IPS-18a (cell line): ENCODE results near the gene OR51A2.

Experiments
- H3K27ac ChIP-seq: one replicate; pipeline ENCODE4 v1.5.1; 2013; ENCODE audit warnings: low read length
- H3K27me3 ChIP-seq: one replicate; pipeline ENCODE4 v1.6.1; 2013; ENCODE audit warnings: mild to moderate bottlenecking, low read length; ENCODE audit not compliant: control insufficient read depth, insufficient read depth
- H3K36me3 ChIP-seq: one replicate; pipeline ENCODE4 v1.6.1; 2013; ENCODE audit warnings: low read depth, low read length; ENCODE audit not compliant: control insufficient read depth
- H3K4me1 ChIP-seq: one replicate; pipeline ENCODE4 v1.6.1; 2013; ENCODE audit warnings: low read depth, low read length; ENCODE audit not compliant: control insufficient read depth
- H3K4me3 ChIP-seq: one replicate; pipeline ENCODE4 v1.5.1; 2013; ENCODE audit warnings: low read length
- H3K9ac ChIP-seq: one replicate; pipeline ENCODE4 v1.6.1; 2013; ENCODE audit warnings: mild to moderate bottlenecking, low read length, moderate library complexity
- H3K9me3 ChIP-seq: one replicate; pipeline ENCODE4 v1.6.1; 2013; ENCODE audit warnings: low read depth, low read length; ENCODE audit not compliant: control insufficient read depth

OR51A2 gene

DNA sequence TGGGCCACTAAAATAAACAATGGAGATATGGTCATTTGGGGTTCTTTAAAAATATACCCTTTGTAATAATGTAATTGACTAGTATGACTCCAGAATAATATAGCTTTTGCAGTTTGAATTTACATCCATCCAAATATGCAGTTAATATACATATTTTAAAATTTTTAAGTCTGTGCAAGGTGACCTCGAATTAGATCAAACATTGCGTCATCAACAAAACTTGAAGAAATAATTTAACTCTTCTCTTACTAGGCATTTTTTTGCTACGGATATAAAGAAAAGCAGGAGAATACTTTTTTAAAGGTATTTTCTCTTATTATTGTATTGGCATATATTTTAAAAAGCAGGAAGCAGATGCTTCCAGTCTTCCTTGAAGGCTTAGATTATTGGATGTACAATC lies 18.8 kb downstream of the OR51A2 start:
- no peak overlapping the region for H3K27ac ChIP-seq
- no peaks in the 10 kb centered on the region for H3K36me3 ChIP-seq
- H3K4me3 ChIP-seq = no peak overlapping the region
- no peaks in the 10 kb centered on the region for H3K9me3 ChIP-seq
- H3K27me3 ChIP-seq = no peaks in the 10 kb centered on the region
- H3K9ac ChIP-seq = no peak overlapping the region
- no peaks in the 10 kb centered on the region for H3K4me1 ChIP-seq

DNA sequence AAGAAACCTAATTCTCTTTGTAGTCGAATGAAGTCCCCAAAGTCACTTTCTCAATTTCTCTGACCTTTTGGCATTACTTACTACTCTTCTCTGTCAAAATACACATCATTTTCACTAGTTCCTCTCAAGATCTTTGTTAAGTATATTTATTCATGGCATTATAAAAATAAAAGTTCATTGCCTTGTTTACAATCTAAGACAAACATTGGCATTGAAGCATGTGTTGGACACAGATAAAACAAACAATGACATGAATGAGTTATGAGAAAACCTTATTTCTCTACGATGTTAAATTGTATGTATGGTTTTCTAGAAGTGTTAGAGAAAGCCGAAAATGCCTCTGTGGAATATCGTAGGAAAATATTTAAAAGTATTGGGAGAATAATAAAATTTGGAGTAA lies 22.8 kb downstream of the OR51A2 start:
- no peaks in the 10 kb centered on the region for H3K36me3 ChIP-seq
- no peaks in the 10 kb centered on the region for H3K4me1 ChIP-seq
- no peak overlapping the region for H3K4me3 ChIP-seq
- no peak overlapping the region for H3K27ac ChIP-seq
- H3K9me3 ChIP-seq = no peaks in the 10 kb centered on the region
- no peak overlapping the region for H3K9ac ChIP-seq
- no peaks in the 10 kb centered on the region for H3K27me3 ChIP-seq

DNA sequence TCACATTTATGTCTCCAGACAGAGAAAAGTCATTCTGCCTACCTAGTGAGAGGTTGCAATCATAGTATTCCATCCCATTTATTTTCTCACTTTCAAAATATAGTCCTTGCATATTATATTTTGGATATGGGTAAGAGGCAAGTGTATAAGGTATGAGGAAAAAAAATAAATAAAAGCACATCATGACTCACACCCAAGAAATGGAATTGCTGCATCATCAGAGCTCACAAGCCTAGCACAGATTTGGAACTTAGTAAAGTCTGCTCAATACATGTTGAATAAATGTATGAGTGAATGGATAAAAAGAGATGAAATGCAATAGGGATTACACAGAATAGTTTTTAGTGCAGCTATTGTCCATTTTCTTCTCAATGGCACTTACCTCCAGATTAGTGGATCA lies 28.9 kb downstream of the OR51A2 start:
- H3K27me3 ChIP-seq = no peaks in the 10 kb centered on the region
- H3K9ac ChIP-seq = no peak overlapping the region
- H3K27ac ChIP-seq = no peak overlapping the region
- no peak overlapping the region for H3K4me3 ChIP-seq
- H3K36me3 ChIP-seq = no peaks in the 10 kb centered on the region
- H3K9me3 ChIP-seq = no peaks in the 10 kb centered on the region
- no peaks in the 10 kb centered on the region for H3K4me1 ChIP-seq

DNA sequence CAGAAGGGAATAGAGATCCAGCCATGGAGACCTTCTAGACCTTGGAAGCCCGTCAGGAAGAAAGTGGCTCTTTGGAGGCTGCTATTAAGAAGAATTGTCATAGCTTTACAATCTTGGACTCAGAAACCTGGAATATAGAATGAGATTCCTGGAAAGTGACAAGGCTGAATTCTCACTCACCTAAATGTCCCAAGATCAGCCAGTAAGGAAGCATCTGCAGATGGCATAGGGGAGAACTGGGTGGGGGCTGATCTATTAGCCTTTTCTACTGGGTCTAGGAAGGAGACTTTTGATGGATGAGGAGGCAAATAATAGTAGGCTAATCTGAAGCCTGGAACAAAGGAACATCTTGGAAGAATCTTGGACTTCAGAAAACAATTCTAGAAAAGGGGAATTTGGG lies 31.3 kb downstream of the OR51A2 start, which contains the start of gene OR51G1:
Gene OR51G1, minus strand, starts transcription at position 101 of the 400 bp plus-strand sequence. Its CDS starts 0 bp downstream, at position 101.
- Histone ChIP-seq H3K27ac (no peak within 1 kb of the TSS), H3K9ac (no peak within 1 kb of the TSS), H3K4me1 (no peaks in the 10 kb centered on the region), H3K4me3 (no peak within 1 kb of the TSS), H3K27me3 (no peaks in the 10 kb centered on the region), H3K9me3 (no peaks in the 10 kb centered on the region), H3K36me3 (no peaks in the 10 kb centered on the region)

DNA sequence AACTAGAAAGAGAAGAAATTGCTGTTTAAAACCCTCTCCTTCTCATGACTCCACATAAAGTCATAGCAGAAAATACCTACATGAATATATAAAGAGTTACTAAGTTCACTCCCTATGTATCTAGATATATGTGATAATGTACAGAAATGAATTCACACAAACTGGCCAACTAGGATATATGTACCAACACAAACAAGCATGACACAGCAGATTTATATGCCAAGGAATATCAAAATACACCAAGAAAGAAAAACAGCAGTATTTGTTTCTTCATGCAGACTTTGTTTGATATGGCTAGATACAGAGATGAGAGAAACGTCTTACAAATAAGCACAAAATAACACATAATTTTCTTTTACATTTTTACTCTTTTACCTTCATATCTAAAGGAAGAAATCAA lies 33.2 kb downstream of the OR51A2 start:
- no peaks in the 10 kb centered on the region for H3K27me3 ChIP-seq

DNA sequence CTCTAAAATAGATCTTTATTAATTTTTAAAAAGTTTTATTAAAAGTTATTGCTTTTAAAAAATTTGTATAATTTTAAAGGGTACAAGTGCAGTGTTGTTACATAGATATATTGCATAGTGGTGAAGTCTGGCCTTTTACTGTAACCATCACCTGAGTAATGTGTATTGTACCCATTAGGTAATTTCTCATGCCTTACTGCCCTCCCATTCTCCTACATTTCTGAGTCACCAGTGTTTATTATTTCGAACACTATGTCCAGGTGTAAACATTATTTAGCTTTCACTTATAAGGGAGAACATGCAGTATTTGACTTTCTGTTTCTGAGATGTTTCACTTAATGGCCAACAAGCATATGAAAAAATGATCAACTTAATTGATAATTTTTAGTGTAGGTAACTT lies 33.7 kb downstream of the OR51A2 start:
- no peak overlapping the region for H3K9ac ChIP-seq
- no peaks in the 10 kb centered on the region for H3K9me3 ChIP-seq
- H3K4me1 ChIP-seq = no peaks in the 10 kb centered on the region

More for the DNA sequence above, 33.2 kb downstream of the OR51A2 start:
- H3K4me1 ChIP-seq = no peaks in the 10 kb centered on the region
- H3K9me3 ChIP-seq = no peaks in the 10 kb centered on the region
- H3K36me3 ChIP-seq = no peaks in the 10 kb centered on the region
- no peak overlapping the region for H3K9ac ChIP-seq
- H3K27ac ChIP-seq = no peak overlapping the region
- no peak overlapping the region for H3K4me3 ChIP-seq

DNA sequence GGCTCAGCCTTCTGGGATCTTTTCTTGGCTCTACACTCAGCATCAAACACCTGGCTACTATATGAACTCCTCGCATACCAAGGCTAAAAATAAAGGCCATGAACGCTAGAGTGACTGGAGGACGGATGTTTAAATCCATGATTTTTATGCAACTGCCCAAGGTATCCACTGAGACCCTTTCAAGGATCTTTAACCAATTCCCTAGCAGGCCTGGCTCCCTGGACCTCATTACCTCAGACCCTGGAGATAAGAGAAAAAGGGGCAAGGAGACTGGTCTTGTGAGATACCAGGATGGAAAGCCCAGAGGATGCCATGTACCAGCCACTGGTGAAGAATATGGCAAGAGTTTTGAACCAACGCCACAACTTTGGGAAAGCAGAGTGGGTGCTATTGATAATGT lies 36.3 kb downstream of the OR51A2 start, which contains the start of gene OR51G2:
Gene OR51G2, minus strand, starts transcription at position 101 of the 400 bp plus-strand sequence. CDS start 3,687 bp downstream, outside the sequence.
- no peaks in the 10 kb centered on the region for H3K27me3 ChIP-seq
- no peaks in the 10 kb centered on the region for H3K36me3 ChIP-seq
- H3K9me3 ChIP-seq = no peaks in the 10 kb centered on the region
- H3K27ac ChIP-seq = no peak within 1 kb of the TSS
- no peaks in the 10 kb centered on the region for H3K4me1 ChIP-seq
- H3K4me3 ChIP-seq = no peak within 1 kb of the TSS
- H3K9ac ChIP-seq = no peak within 1 kb of the TSS

More for the DNA sequence above, 33.7 kb downstream of the OR51A2 start:
- no peaks in the 10 kb centered on the region for H3K27me3 ChIP-seq
- no peak overlapping the region for H3K4me3 ChIP-seq
- no peaks in the 10 kb centered on the region for H3K36me3 ChIP-seq
- H3K27ac ChIP-seq = no peak overlapping the region

DNA sequence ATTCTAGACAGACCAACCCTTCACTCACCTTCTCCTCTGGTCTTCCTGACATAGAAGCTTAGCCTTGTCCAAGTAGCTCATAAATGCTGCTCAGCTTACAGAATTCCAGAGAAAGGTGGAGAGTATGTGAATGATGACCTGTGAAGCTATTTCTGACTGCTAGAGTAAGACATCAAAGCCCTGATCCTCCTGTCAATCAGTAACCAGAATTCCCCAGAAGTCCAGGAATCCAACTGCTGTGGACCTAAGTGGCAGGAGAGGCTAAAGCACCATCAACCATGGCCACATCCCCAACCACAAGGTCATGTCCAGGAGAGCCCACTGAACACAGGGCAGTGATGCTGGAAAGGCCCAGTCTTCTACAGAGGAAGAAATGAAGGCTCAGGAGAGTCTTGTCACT lies 38.9 kb downstream of the OR51A2 start:
- Histone ChIP-seq H3K4me3 (no peak overlapping the region), H3K27me3 (no peaks in the 10 kb centered on the region), H3K27ac (no peak overlapping the region), H3K9me3 (no peaks in the 10 kb centered on the region), H3K4me1 (no peaks in the 10 kb centered on the region), H3K36me3 (no peaks in the 10 kb centered on the region), H3K9ac (no peak overlapping the region)
